WTC11 (cell line): ENCODE measurements around the gene KIRREL3. TPM values are rescaled to one million over a fixed set of nuclear protein-coding genes. Genes with fewer than 3 reads are reported as not detected.

Experiments used
- ATAC-seq: fragments of 200-7000 bp; cut with Tn5 transposase; 2 replicates; pipeline ENCODE4 v1.10.0; 2021; ENCODE audit warnings: mild to moderate bottlenecking, moderate library complexity
- CTCF ChIA-PET: fragments of 300-600 bp; sonication (Branson Sonifier 250); formaldehyde crosslinking; loops from one replicate; lab custom pipeline; 2021; ENCODE audit warnings: antibody characterized with exemption; lab: Charles Lee
- POLR2A ChIA-PET: fragments of 350-600 bp; sonication (Branson Sonifier 250); formaldehyde crosslinking; loops from one replicate; lab custom pipeline; 2021; ENCODE audit warnings: antibody characterized with exemption; lab: Charles Lee
- DNase-seq: peaks from one replicate; pipeline ENCODE4 v3.0.0; 2021; ENCODE audit warnings: low spot score
- H3K27ac Mint-ChIP-seq: 2 replicates; pipeline ENCODE4 v1.8.0; 2021; ENCODE audit warnings: mixed read lengths
- H3K27me3 Mint-ChIP-seq: 2 replicates; pipeline ENCODE4 v1.8.0; 2021; ENCODE audit warnings: low read depth, mild to moderate bottlenecking, moderate library complexity, mixed read lengths
- H3K36me3 Mint-ChIP-seq: 2 replicates; pipeline ENCODE4 v1.8.0; 2021; ENCODE audit warnings: mixed read lengths
- H3K4me1 Mint-ChIP-seq: 2 replicates; pipeline ENCODE4 v1.8.0; 2022; ENCODE audit warnings: mixed read lengths
- H3K4me3 Mint-ChIP-seq: 2 replicates; pipeline ENCODE4 v1.8.0; 2021; ENCODE audit warnings: mild to moderate bottlenecking, moderate library complexity, mixed read lengths
- H3K9me3 Mint-ChIP-seq: 2 replicates; pipeline ENCODE4 v1.8.0; 2021; ENCODE audit warnings: mixed read lengths
- ATF2 ChIP-seq: sonication (generic); formaldehyde crosslinking; IDR thresholded peaks from 2 replicates; pipeline ENCODE4 v1.8.1; 2022; ENCODE audit warnings: low read depth, missing genetic modification reagents, borderline replicate concordance
- CREB1 ChIP-seq: sonication (generic); formaldehyde crosslinking; IDR thresholded peaks from 2 replicates; pipeline ENCODE4 v1.8.0; 2023; ENCODE audit warnings: mild to moderate bottlenecking, missing genetic modification reagents
- EMX1 ChIP-seq: fragments of 250-450 bp; sonication (Bioruptor Pico); IDR thresholded peaks from 2 replicates; pipeline ENCODE4 v1.8.0; 2021; ENCODE audit warnings: mild to moderate bottlenecking
- FOXK1 ChIP-seq: sonication (generic); formaldehyde crosslinking; IDR thresholded peaks from 2 replicates; pipeline ENCODE4 v1.8.0; 2022; ENCODE audit warnings: mild to moderate bottlenecking, moderate library complexity, missing genetic modification reagents
- GRHL2 ChIP-seq: fragments of 250-450 bp; sonication (Bioruptor Pico); IDR thresholded peaks from 2 replicates; pipeline ENCODE4 v1.8.0; 2022; ENCODE audit warnings: mild to moderate bottlenecking, moderate library complexity; ENCODE audit not compliant: insufficient replicate concordance, severe bottlenecking
- GTF2I ChIP-seq: fragments of 250-450 bp; sonication (Bioruptor Pico); conservative IDR thresholded peaks from 2 replicates; pipeline ENCODE4 v1.4.0; 2021; ENCODE audit warnings: mild to moderate bottlenecking
- IRF2 ChIP-seq: sonication (generic); formaldehyde crosslinking; IDR thresholded peaks from 2 replicates; pipeline ENCODE4 v1.8.0; 2022; ENCODE audit warnings: low read depth, missing genetic modification reagents, borderline replicate concordance
- MYBL2 ChIP-seq: sonication (generic); formaldehyde crosslinking; IDR thresholded peaks from 2 replicates; pipeline ENCODE4 v1.8.1; 2023; ENCODE audit warnings: mild to moderate bottlenecking, moderate library complexity, missing genetic modification reagents
- NR1H2 ChIP-seq: sonication (generic); formaldehyde crosslinking; IDR thresholded peaks from 2 replicates; pipeline ENCODE4 v1.9.0; 2021; ENCODE audit warnings: mild to moderate bottlenecking, moderate library complexity, missing genetic modification reagents
- NR3C1 ChIP-seq: sonication (generic); formaldehyde crosslinking; conservative IDR thresholded peaks from 2 replicates; pipeline ENCODE4 v1.8.1; 2023; ENCODE audit warnings: low read depth, mild to moderate bottlenecking, missing genetic modification reagents
- SMAD3 ChIP-seq: sonication (generic); formaldehyde crosslinking; IDR thresholded peaks from 2 replicates; pipeline ENCODE4 v1.8.0; 2022; ENCODE audit warnings: missing genetic modification reagents, mild to moderate bottlenecking, borderline replicate concordance
- ZNF138 ChIP-seq: sonication (generic); formaldehyde crosslinking; conservative IDR thresholded peaks from 2 replicates; pipeline ENCODE4 v1.8.1; 2022; ENCODE audit warnings: mild to moderate bottlenecking, moderate library complexity, missing genetic modification reagents
- ZNF317 ChIP-seq: sonication (generic); formaldehyde crosslinking; IDR thresholded peaks from 2 replicates; pipeline ENCODE4 v1.8.1; 2023; ENCODE audit warnings: low read depth, mild to moderate bottlenecking, moderate library complexity, missing genetic modification reagents, borderline replicate concordance
- ZNF416 ChIP-seq: fragments of 250-450 bp; sonication (Bioruptor Pico); IDR thresholded peaks from 2 replicates; pipeline ENCODE4 v1.9.0; 2021; ENCODE audit warnings: mild to moderate bottlenecking, inconsistent platforms
- total RNA-seq: library from RNA; stranded (reverse); gene quantifications from 3 replicates; pipeline ENCODE4 v1.2.3, GENCODE V29; 2021
- TF ChIP-seq, protein P1 (sequence below): sonication (generic); formaldehyde crosslinking; IDR thresholded peaks from 2 replicates; pipeline ENCODE4 v1.8.1; 2022; ENCODE audit warnings: low read depth, mild to moderate bottlenecking, moderate library complexity, missing genetic modification reagents, borderline replicate concordance
- TF ChIP-seq, protein P2 (sequence below): sonication (generic); formaldehyde crosslinking; IDR thresholded peaks from 2 replicates; pipeline ENCODE4 v1.8.1; 2023; ENCODE audit warnings: mild to moderate bottlenecking, missing genetic modification reagents
- TF ChIP-seq, protein P3 (sequence below): sonication (generic); formaldehyde crosslinking; IDR thresholded peaks from 2 replicates; pipeline ENCODE4 v1.8.0; 2022; ENCODE audit warnings: mild to moderate bottlenecking, missing genetic modification reagents
- TF ChIP-seq, protein P4 (sequence below): fragments of 250-450 bp; sonication (Bioruptor Pico); IDR thresholded peaks from 2 replicates; pipeline ENCODE4 v1.9.0; 2021; ENCODE audit warnings: mild to moderate bottlenecking
- TF ChIP-seq, protein P5 (sequence below): fragments of 250-450 bp; sonication (Bioruptor Pico); IDR thresholded peaks from 2 replicates; pipeline ENCODE4 v1.8.0; 2021; ENCODE audit warnings: mild to moderate bottlenecking
- TF ChIP-seq, protein P6 (sequence below): sonication (generic); formaldehyde crosslinking; IDR thresholded peaks from 2 replicates; pipeline ENCODE4 v1.8.1; 2022; ENCODE audit warnings: mild to moderate bottlenecking, missing genetic modification reagents, moderate library complexity, borderline replicate concordance

KIRREL3 gene
- total RNA-seq, 1 experiment from 2014 or later, result 0.59 TPM

GRCh38 chr11:126734752-126735151, 265.8 kb downstream of the KIRREL3 start:
- no peak overlapping the region for H3K27ac Mint-ChIP-seq
- ChIA-PET CTCF (no interaction called here), POLR2A (no interaction called here)
- H3K27me3 Mint-ChIP-seq, result no peaks in the 10 kb centered on the region; the same call in 1 of the 2 replicates
- H3K4me1 Mint-ChIP-seq, result peaks cover 36% of the 10 kb centered on the region
- ATAC-seq, result no peak
- H3K4me3 Mint-ChIP-seq, result no peak overlapping the region
- peaks cover 15% of the 10 kb centered on the region for H3K9me3 Mint-ChIP-seq
- DNase-seq, result no peak
- TF ChIP-seq CREB1 (CRISPR knock-in tag) (no peak), ZNF317 (CRISPR knock-in tag) (no peak), NR1H2 (CRISPR knock-in tag) (no peak), ZNF416 (CRISPR knock-in tag) (no peak), GRHL2 (no peak), IRF2 (CRISPR knock-in tag) (no peak), ATF2 (CRISPR knock-in tag) (no peak), ZNF138 (CRISPR knock-in tag) (no peak), FOXK1 (no peak), NR3C1 (CRISPR knock-in tag) (no peak), GTF2I (CRISPR knock-in tag) (no peak)
- TF ChIP-seq, protein P1, sequence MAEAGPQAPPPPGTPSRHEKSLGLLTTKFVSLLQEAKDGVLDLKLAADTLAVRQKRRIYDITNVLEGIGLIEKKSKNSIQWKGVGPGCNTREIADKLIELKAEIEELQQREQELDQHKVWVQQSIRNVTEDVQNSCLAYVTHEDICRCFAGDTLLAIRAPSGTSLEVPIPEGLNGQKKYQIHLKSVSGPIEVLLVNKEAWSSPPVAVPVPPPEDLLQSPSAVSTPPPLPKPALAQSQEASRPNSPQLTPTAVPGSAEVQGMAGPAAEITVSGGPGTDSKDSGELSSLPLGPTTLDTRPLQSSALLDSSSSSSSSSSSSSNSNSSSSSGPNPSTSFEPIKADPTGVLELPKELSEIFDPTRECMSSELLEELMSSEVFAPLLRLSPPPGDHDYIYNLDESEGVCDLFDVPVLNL (CRISPR knock-in tag), result no peak
- TF ChIP-seq, protein P2, sequence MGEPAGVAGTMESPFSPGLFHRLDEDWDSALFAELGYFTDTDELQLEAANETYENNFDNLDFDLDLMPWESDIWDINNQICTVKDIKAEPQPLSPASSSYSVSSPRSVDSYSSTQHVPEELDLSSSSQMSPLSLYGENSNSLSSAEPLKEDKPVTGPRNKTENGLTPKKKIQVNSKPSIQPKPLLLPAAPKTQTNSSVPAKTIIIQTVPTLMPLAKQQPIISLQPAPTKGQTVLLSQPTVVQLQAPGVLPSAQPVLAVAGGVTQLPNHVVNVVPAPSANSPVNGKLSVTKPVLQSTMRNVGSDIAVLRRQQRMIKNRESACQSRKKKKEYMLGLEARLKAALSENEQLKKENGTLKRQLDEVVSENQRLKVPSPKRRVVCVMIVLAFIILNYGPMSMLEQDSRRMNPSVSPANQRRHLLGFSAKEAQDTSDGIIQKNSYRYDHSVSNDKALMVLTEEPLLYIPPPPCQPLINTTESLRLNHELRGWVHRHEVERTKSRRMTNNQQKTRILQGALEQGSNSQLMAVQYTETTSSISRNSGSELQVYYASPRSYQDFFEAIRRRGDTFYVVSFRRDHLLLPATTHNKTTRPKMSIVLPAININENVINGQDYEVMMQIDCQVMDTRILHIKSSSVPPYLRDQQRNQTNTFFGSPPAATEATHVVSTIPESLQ (CRISPR knock-in tag), result no peak
- TF ChIP-seq, protein P3, sequence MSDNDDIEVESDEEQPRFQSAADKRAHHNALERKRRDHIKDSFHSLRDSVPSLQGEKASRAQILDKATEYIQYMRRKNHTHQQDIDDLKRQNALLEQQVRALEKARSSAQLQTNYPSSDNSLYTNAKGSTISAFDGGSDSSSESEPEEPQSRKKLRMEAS (CRISPR knock-in tag), result no peak
- TF ChIP-seq, protein P4, sequence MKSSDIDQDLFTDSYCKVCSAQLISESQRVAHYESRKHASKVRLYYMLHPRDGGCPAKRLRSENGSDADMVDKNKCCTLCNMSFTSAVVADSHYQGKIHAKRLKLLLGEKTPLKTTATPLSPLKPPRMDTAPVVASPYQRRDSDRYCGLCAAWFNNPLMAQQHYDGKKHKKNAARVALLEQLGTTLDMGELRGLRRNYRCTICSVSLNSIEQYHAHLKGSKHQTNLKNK, result no peak
- TF ChIP-seq, protein P5, sequence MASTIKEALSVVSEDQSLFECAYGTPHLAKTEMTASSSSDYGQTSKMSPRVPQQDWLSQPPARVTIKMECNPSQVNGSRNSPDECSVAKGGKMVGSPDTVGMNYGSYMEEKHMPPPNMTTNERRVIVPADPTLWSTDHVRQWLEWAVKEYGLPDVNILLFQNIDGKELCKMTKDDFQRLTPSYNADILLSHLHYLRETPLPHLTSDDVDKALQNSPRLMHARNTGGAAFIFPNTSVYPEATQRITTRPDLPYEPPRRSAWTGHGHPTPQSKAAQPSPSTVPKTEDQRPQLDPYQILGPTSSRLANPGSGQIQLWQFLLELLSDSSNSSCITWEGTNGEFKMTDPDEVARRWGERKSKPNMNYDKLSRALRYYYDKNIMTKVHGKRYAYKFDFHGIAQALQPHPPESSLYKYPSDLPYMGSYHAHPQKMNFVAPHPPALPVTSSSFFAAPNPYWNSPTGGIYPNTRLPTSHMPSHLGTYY, result no peak
- H3K36me3 Mint-ChIP-seq, result peaks cover 3% of the 10 kb centered on the region; the same call in 1 of the 2 replicates

DNA sequence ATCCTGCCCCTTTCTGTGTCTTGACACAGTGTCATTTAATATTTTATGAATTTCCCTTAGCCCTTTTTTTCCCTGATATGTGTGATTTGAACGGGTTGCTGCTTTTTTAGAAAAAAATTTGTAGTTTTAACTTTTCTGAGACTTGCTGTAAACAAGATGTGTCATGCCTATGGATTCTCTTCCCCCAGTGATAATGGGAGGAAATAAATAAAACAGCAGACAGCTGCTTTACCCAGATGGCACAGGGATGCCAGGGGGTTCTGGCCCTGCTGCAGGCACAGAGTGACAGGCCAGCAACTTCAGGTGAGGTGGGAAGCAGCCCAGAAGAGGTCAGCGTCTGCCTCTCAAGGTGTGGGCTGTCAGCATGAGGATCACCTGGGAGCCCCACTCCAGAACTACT, 266.9 kb downstream of the KIRREL3 start:
- ATAC-seq, result no peak
- TF ChIP-seq SMAD3 (CRISPR knock-in tag) (no peak), EMX1 (no peak), MYBL2 (CRISPR knock-in tag) (no peak)
- TF ChIP-seq, protein P6, sequence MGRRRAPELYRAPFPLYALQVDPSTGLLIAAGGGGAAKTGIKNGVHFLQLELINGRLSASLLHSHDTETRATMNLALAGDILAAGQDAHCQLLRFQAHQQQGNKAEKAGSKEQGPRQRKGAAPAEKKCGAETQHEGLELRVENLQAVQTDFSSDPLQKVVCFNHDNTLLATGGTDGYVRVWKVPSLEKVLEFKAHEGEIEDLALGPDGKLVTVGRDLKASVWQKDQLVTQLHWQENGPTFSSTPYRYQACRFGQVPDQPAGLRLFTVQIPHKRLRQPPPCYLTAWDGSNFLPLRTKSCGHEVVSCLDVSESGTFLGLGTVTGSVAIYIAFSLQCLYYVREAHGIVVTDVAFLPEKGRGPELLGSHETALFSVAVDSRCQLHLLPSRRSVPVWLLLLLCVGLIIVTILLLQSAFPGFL, result no peak
- TF ChIP-seq, all 79 proteins: peak for 0
- Mint-ChIP-seq H3K36me3 (peaks cover 3% of the 10 kb centered on the region; the same call in 1 of the 2 replicates), H3K27me3 (no peaks in the 10 kb centered on the region; the same call in 1 of the 2 replicates), H3K4me1 (peaks cover 26% of the 10 kb centered on the region), H3K27ac (no peak overlapping the region), H3K4me3 (no peak overlapping the region), H3K9me3 (peaks cover 16% of the 10 kb centered on the region)
- ChIA-PET POLR2A (no interaction called here), CTCF (no interaction called here)
- no peak for DNase-seq
